NCI-H146 (cell line): ENCODE measurements around the gene MAGEA12.
"Not testable (repeated sequence)": the region's sequence is repeated elsewhere in the genome, so short reads cannot be mapped to it uniquely, and the experiment has no call there.

Experiments
- DNase-seq: peaks from one replicate; lab custom pipeline; 2025; lab: John Stamatoyannopoulos, UW

The MAGEA12 gene, protein sequence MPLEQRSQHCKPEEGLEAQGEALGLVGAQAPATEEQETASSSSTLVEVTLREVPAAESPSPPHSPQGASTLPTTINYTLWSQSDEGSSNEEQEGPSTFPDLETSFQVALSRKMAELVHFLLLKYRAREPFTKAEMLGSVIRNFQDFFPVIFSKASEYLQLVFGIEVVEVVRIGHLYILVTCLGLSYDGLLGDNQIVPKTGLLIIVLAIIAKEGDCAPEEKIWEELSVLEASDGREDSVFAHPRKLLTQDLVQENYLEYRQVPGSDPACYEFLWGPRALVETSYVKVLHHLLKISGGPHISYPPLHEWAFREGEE

DNA sequence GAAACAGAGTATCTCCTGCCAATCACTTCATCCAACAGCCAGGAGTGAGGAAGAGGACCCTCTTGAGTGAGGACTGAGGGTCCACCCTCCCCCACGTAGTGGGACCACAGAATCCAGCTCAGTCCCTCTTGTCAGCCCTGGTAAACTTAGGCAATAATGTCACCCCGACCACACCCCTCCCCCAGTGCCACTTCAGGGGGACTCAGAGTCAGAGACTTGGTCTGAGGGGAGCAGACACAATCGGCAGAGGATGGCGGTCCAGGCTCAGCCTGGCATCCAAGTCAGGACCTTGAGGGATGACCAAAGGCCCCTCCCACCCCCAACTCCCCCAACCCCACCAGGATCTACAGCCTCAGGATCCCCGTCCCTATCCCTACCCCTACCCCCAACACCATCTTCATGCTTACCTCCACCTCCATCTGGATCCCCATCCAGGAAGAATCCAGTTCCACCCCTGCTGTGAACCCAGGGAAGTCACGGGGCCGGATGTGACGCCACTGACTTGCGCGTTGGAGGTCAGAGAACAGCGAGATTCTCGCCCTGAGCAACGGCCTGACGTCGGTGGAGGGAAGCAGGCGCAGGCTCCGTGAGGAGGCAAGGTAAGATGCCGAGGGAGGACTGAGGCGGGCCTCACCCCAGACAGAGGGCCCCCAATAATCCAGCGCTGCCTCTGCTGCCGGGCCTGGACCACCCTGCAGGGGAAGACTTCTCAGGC is at the start of gene MAGEA12, which contains the start of gene CSAG1:
TSS of gene MAGEA12 (plus strand) at position 497 of the 715 bp plus-strand sequence. CDS start 2,405 bp downstream, outside the sequence.
TSS of gene CSAG1 (minus strand) at position 461 of the 715 bp plus-strand sequence. CDS start 1,261 bp downstream, outside the sequence.
- DNase-seq = peak; percentile 76

DNA sequence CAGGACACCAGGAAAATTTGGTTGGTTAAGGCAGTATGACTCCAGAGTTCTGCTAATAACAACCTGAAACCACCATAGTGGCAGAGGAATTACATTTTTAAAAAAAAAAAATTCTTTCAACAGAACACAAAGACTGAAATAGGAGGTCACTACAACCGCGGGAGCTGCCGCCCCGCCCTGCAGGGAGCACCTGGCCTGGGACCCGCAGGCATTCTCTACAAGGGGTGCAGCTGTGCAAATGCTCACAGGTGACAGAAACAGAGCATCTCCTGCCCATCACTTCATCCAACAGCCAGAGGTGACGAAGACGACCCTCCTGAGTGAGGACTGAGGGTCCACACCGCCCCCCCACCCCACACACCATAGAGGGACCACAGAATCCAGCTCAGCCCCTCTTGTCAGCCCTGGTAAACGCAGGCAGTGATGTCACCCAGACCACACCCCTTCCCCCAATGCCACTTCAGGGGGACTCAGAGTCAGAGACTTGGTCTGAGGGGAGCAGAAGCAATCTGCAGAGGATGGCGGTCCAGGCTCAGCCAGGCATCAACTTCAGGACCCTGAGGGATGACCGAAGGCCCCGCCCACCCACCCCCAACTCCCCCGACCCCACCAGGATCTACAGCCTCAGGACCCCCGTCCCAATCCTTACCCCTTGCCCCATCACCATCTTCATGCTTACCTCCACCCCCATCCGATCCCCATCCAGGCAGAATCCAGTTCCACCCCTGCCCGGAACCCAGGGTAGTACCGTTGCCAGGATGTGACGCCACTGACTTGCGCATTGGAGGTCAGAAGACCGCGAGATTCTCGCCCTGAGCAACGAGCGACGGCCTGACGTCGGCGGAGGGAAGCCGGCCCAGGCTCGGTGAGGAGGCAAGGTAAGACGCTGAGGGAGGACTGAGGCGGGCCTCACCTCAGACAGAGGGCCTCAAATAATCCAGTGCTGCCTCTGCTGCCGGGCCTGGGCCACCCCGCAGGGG is 35.3 kb upstream of the MAGEA12 start, which contains the start of gene MAGEA3:
TSS of gene MAGEA3 (plus strand) at position 843 of the 980 bp plus-strand sequence. CDS start 2,039 bp downstream, outside the sequence.
- not testable (repeated sequence) for DNase-seq

DNA sequence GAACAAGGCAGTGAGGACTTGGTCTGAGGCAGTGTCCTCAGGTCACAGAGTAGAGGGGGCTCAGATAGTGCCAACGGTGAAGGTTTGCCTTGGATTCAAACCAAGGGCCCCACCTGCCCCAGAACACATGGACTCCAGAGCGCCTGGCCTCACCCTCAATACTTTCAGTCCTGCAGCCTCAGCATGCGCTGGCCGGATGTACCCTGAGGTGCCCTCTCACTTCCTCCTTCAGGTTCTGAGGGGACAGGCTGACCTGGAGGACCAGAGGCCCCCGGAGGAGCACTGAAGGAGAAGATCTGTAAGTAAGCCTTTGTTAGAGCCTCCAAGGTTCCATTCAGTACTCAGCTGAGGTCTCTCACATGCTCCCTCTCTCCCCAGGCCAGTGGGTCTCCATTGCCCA is 33.2 kb upstream of the MAGEA12 start:
- not testable (repeated sequence) for DNase-seq

DNA sequence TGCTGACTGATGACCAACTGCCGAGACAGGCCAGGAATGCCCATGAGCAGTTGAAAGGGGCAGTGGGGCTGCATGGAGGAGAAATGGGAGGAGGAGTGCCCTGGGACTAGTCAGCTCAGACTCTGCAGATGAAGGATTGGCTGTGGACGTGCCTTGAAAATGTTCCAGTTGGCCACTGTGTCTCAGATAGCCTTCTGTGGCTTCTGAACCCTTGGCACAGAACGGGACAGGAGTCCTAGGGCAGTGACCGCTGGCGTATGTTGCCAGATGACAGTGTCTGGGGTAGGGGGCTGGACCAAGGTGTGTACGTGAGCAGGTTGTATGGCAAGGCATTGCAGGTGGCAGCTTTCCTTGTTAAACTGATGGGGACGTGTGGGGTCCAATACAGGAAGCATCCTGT is 27.1 kb upstream of the MAGEA12 start:
- not testable (repeated sequence) for DNase-seq

DNA sequence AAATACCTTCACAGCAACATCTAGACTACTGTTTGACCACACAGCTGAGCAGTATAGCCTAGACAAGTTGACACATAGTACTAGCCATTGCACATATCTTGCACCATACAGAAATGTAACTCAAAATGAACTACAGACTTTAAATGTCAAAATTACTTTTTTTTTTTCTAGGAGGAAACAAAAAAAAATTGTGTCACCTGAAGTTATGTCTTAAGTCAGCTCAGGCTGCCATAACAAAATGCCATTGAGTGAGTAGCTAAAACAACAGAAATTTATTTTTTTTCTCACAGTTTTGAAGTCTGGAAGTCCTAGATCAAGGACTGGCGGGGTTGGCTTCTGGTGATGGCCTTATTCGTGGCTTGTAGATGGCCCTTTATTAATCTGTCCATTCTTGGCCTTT is 24.4 kb upstream of the MAGEA12 start, which contains the start of gene CSAG2:
TSS of gene CSAG2 (minus strand) at position 101 of the 400 bp plus-strand sequence. CDS start 161 bp downstream, outside the sequence.
- not testable (repeated sequence) for DNase-seq

DNA sequence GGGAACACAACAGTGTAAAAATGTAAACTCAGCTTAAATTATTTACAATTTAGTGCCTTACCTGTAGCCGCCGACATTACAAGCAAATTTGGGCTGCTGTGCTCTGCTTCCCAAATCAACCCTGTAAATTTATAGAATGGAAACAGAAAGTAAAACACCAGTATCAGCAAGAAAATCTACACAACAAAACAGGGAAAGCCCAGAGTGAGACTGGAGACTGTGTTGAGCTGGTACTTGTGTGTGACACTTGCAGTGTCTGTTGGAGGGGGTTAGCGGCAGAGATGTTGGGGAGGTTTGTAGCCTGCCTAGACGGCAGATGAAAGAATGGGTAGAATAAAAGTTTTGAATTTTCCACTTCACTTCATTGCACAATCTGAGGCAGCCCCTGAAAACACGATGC is 20.4 kb upstream of the MAGEA12 start:
- not testable (repeated sequence) for DNase-seq

DNA sequence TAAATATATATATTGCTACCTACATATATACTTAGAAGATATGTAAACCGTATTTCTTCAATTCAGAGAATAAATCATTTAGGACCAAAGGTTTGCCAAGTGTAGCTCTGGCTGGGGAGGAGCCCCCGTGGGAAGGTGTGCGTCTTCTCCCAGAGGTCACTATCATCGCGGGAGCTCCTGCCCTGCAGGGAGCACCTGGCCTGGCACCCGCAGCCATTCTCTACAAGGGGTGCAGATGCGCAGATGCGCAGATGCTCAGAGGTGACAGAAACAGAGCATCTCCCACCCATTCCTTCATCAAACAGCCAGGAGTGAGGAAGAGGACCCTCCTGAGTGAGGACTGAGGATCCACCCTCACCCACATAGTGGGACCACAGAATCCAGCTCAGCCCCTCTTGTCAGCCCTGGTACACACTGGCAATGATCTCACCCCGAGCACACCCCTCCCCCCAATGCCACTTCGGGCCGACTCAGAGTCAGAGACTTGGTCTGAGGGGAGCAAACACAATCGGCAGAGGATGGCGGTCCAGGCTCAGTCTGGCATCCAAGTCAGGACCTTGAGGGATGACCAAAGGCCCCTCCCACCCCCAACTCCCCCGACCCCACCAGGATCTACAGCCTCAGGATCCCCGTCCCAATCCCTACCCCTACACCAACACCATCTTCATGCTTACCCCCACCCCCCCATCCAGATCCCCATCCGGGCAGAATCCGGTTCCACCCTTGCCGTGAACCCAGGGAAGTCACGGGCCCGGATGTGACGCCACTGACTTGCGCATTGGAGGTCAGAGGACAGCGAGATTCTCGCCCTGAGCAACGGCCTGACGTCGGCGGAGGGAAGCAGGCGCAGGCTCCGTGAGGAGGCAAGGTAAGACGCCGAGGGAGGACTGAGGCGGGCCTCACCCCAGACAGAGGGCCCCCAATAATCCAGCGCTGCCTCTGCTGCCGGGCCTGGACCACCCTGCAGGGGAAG is 19.5 kb upstream of the MAGEA12 start, which contains the start of gene MAGEA2B:
TSS of gene MAGEA2B (plus strand) at position 814 of the 973 bp plus-strand sequence. CDS start 2,479 bp downstream, outside the sequence.
- DNase-seq = not testable (repeated sequence)

DNA sequence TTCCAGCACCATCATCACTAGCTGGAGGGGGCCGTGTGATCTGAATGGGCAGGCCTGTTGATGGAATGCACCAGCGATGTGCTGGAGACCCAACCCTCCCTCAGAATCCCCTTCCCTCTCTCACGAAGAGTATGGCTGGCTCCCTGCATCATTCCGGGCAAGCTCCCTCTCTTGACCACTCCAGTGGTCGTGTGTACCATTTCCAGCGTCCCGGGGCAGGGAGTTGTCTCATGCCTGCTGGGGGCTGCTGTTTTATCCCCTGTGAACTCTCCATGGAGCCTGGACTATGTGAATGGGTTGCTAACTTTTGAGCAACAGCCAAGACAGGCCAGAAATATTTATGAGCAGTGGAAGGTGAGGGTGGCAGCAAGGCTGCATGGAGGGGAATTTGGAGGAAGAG is 8.1 kb upstream of the MAGEA12 start:
- no peak for DNase-seq

DNA sequence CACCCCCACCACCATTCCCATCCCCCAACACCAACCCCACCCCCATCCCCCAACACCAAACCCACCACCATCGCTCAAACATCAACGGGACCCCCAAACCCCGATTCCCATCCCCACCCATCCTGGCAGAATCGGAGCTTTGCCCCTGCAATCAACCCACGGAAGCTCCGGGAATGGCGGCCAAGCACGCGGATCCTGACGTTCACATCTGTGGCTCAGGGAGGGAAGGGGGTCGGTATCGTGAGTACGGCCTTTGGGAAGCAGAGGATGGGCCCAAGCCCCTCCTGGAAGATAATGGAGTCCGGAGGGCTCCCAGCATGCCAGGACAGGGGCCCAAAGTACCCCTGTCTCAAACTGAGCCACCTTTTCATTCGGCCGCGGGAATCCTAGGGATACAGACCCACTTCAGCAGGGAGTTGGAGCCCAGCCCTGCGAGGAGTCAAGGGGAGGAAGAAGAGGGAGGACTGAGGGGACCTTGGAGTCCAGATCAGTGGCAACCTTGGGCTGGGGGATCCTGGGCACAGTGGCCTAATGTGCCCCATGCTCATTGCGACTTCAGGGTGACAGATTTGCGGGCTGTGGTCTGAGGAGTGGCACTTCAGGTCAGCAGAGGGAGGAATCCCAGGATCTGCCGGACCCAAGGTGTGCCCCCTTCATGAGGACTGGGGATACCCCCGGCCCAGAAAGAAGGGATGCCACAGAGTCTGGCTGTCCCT is 744 bp downstream of the MAGEA12 start:
- not testable (repeated sequence) for DNase-seq

DNA sequence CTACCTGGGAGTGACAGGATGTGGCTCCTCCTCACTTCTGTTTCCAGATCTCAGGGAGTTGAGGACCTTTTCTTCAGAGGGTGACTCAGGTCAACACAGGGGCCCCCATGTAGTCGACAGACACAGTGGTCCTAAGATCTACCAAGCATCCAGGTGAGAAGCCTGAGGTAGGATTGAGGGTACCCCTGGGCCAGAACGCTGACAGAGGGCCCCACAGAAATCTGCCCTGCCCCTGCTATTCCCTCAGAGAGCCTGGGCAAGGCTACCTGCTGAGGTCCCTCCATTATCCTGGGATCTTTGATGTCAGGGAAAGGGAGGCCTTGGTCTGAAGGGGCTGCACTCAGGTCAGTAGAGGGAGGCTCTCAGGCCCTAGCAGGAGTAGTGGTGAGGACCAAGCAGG is 1.5 kb downstream of the MAGEA12 start:
- DNase-seq = no peak

DNA sequence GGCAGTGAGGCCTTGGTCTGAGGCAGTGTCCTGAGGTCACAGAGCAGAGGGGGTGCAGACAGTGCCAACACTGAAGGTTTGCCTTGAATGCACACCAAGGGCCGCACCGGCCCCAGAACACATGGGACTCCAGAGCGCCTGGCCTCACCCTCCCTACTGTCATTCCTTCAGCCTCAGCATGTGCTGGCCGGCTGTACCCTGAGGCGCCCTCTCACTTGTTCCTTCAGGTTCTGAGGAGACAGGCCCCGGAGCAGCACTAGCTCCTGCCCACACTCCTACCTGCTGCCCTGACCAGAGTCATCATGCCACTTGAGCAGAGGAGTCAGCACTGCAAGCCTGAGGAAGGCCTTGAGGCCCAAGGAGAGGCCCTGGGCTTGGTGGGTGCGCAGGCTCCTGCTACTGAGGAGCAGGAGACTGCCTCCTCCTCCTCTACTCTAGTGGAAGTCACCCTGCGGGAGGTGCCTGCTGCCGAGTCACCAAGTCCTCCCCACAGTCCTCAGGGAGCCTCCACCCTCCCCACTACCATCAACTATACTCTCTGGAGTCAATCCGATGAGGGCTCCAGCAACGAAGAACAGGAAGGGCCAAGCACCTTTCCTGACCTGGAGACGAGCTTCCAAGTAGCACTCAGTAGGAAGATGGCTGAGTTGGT is 2.4 kb downstream of the MAGEA12 start:
- DNase-seq = no peak

DNA sequence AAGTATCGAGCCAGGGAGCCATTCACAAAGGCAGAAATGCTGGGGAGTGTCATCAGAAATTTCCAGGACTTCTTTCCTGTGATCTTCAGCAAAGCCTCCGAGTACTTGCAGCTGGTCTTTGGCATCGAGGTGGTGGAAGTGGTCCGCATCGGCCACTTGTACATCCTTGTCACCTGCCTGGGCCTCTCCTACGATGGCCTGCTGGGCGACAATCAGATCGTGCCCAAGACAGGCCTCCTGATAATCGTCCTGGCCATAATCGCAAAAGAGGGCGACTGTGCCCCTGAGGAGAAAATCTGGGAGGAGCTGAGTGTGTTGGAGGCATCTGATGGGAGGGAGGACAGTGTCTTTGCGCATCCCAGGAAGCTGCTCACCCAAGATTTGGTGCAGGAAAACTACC is 3.0 kb downstream of the MAGEA12 start:
- not testable (repeated sequence) for DNase-seq

DNA sequence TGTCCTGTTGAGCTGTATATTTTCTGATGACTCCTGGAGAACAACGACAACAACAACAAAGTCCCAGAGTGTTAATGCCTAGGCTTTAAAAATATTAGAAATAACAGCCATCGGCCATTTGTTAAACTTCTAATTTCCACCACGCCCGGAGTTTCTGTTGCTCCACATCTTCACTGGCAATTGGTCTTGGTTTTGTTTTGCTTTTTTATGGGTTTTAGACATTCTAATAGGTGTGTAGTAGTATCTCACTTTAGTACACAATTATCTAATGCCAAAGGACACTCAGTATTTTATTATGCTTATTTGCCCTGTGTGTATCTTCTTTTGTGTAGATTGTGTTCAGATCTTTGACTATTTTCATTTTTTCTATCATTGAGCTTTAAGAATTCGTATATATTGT is 5.0 kb downstream of the MAGEA12 start:
- DNase-seq = no peak

DNA sequence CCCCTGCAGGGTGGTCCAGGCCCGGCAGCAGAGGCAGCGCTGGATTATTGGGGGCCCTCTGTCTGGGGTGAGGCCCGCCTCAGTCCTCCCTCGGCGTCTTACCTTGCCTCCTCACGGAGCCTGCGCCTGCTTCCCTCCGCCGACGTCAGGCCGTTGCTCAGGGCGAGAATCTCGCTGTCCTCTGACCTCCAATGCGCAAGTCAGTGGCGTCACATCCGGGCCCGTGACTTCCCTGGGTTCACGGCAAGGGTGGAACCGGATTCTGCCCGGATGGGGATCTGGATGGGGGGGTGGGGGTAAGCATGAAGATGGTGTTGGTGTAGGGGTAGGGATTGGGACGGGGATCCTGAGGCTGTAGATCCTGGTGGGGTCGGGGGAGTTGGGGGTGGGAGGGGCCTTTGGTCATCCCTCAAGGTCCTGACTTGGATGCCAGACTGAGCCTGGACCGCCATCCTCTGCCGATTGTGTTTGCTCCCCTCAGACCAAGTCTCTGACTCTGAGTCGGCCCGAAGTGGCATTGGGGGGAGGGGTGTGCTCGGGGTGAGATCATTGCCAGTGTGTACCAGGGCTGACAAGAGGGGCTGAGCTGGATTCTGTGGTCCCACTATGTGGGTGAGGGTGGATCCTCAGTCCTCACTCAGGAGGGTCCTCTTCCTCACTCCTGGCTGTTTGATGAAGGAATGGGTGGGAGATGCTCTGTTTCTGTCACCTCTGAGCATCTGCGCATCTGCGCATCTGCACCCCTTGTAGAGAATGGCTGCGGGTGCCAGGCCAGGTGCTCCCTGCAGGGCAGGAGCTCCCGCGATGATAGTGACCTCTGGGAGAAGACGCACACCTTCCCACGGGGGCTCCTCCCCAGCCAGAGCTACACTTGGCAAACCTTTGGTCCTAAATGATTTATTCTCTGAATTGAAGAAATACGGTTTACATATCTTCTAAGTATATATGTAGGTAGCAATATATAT is 20.4 kb downstream of the MAGEA12 start, which contains the start of gene MAGEA2:
TSS of gene MAGEA2 (minus strand) at position 157 of the 965 bp plus-strand sequence. CDS start 2,479 bp downstream, outside the sequence.
- DNase-seq = not testable (repeated sequence)

DNA sequence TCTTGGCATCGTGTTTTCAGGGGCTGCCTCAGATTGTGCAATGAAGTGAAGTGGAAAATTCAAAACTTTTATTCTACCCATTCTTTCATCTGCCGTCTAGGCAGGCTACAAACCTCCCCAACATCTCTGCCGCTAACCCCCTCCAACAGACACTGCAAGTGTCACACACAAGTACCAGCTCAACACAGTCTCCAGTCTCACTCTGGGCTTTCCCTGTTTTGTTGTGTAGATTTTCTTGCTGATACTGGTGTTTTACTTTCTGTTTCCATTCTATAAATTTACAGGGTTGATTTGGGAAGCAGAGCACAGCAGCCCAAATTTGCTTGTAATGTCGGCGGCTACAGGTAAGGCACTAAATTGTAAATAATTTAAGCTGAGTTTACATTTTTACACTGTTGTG is 21.3 kb downstream of the MAGEA12 start:
- not testable (repeated sequence) for DNase-seq

DNA sequence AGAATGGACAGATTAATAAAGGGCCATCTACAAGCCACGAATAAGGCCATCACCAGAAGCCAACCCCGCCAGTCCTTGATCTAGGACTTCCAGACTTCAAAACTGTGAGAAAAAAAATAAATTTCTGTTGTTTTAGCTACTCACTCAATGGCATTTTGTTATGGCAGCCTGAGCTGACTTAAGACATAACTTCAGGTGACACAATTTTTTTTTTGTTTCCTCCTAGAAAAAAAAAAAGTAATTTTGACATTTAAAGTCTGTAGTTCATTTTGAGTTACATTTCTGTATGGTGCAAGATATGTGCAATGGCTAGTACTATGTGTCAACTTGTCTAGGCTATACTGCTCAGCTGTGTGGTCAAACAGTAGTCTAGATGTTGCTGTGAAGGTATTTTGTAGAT is 25.4 kb downstream of the MAGEA12 start, which contains the start of gene CSAG3:
TSS of gene CSAG3 (plus strand) at position 301 of the 400 bp plus-strand sequence.
- DNase-seq = not testable (repeated sequence)

DNA sequence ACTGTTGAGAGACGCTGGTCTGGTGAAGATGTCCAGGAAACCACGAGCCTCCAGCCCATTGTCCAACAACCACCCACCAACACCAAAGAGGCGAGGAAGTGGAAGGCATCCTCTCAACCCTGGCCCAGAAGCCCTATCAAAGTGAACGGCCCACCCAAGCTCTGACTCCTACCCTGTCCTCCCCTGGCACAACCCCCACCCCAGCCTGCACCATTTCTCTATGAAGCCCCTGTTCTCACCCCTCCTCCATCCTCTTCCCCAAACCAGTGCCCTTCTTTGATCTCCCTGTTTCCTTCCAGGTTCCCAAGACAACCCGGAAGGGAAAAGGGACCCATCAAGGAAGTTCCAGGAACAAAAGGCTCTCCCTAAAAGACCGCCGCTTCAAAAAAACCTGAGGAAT is 26.0 kb downstream of the MAGEA12 start:
- not testable (repeated sequence) for DNase-seq
